Activated CD4-positive, alpha-beta memory T cell treated with anti-CD3 and anti-CD28 coated beads for 36 hours (primary cell): Measurements from ENCODE around the gene RDH12. TPM values are rescaled to one million over a fixed set of nuclear protein-coding genes. Genes with fewer than 3 reads are reported as not detected.
"Not testable (repeated sequence)": the region's sequence is repeated elsewhere in the genome, so short reads cannot be mapped to it uniquely, and the experiment has no call there.

ENCODE experiments used
- CTCF ChIA-PET: fragments of 350-600 bp; sonication (Branson Sonifier 250); formaldehyde crosslinking; loops from one replicate; lab custom pipeline; 2021; ENCODE audit warnings: antibody characterized with exemption, inconsistent platforms; lab: Charles Lee
- POLR2A ChIA-PET: fragments of 350-600 bp; sonication (Branson Sonifier 250); formaldehyde crosslinking; loops from one replicate; lab custom pipeline; 2021; ENCODE audit warnings: antibody characterized with exemption; lab: Charles Lee
- DNase-seq: peaks from one replicate; pipeline ENCODE4 v3.0.0-alpha.2; 2020
- H3K27ac Mint-ChIP-seq: one replicate; pipeline ENCODE4 v1.8.0; 2021; ENCODE audit warnings: mixed read lengths
- H3K27me3 Mint-ChIP-seq: one replicate; pipeline ENCODE4 v1.8.0; 2021; ENCODE audit warnings: mixed read lengths
- H3K36me3 Mint-ChIP-seq: one replicate; pipeline ENCODE4 v1.8.0; 2021; ENCODE audit warnings: mixed read lengths
- H3K4me1 Mint-ChIP-seq: one replicate; pipeline ENCODE4 v1.8.0; 2021; ENCODE audit warnings: low read depth, mixed read lengths
- H3K4me3 Mint-ChIP-seq: one replicate; pipeline ENCODE4 v1.8.0; 2021; ENCODE audit warnings: mild to moderate bottlenecking, mixed read lengths
- H3K9me3 Mint-ChIP-seq: one replicate; pipeline ENCODE4 v1.8.0; 2021; ENCODE audit warnings: mixed read lengths
- intact Hi-C: fragments of 100-400 bp; cut with micrococcal nuclease; formaldehyde crosslinking; loops from one replicate; pipeline ENCODE4 v1.15.1; 2023
- total RNA-seq, 2 experiments: library from RNA; stranded (reverse); gene quantifications; one replicate each; pipeline ENCODE4 v1.2.3, GENCODE V29; 2021

The RDH12 gene
- not detected for total RNA-seq

DNA sequence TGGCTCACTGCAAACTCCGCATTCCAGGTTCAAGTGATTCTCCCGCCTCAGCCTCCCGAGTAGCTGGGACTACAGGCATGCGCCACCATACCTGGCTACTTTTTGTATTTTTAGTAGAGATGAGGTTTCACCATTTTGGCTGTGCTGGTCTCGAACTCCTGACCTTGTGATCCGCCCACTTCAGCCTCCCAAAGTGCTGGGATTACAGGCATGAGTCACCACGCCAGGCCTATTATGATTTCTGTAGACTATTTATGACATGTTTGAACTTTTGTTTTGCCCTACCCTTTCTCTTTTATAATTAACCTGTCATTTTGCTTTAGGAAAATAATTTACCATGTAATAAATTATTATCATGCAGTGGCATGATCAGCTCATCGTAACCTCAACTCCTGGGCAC is at the start of gene RDH12:
Gene RDH12, plus strand, starts transcription at position 395 of the 400 bp plus-strand sequence. CDS start 20,757 bp downstream, outside the sequence.
- H3K27ac Mint-ChIP-seq, H3K4me3 Mint-ChIP-seq, DNase-seq, H3K9me3 Mint-ChIP-seq, H3K27me3 Mint-ChIP-seq, H3K36me3 Mint-ChIP-seq, POLR2A ChIA-PET, H3K4me1 Mint-ChIP-seq: not testable (repeated sequence)
- intact Hi-C loops = loop anchor here (5.0 kb wide), 2 partner anchors 34 to 274 kb away; no protein-coding TSS in a partner anchor
- CTCF ChIA-PET = interaction anchor here (0.9 to 4.1 kb wide), 7 partner anchors 33 to 174 kb away, joined by 3 to 99 read pairs (median 3); no protein-coding TSS in a partner anchor

GRCh38 chr14:67652189-67652588 is 49.5 kb upstream of the RDH12 start:
- no peak for DNase-seq
- ChIA-PET POLR2A (interaction anchor here (1.4 kb wide), 1 partner anchor 8 kb away, joined by 3 read pairs; no protein-coding TSS in a partner anchor), CTCF (interaction anchor here (0.6 to 1.3 kb wide), 3 partner anchors 9 to 225 kb away, joined by 3 to 4 read pairs (median 3); no protein-coding TSS in a partner anchor)
- Mint-ChIP-seq H3K36me3 (peaks cover 38% of the 10 kb centered on the region), H3K4me3 (no peak overlapping the region), H3K27me3 (no peaks in the 10 kb centered on the region), H3K27ac (no peak overlapping the region), H3K4me1 (no peaks in the 10 kb centered on the region), H3K9me3 (no peaks in the 10 kb centered on the region)
- intact Hi-C loops = no loop called here

GRCh38 chr14:67653651-67654280 is 47.9 kb upstream of the RDH12 start:
- Mint-ChIP-seq H3K4me1 (no peaks in the 10 kb centered on the region), H3K4me3 (no peak overlapping the region), H3K9me3 (no peaks in the 10 kb centered on the region), H3K27me3 (no peaks in the 10 kb centered on the region), H3K36me3 (peaks cover 45% of the 10 kb centered on the region), H3K27ac (no peak overlapping the region)
- intact Hi-C loops = no loop called here
- POLR2A ChIA-PET = interaction anchor here (0.7 to 1.4 kb wide), 2 partner anchors 9 to 40 kb away, joined by 3 to 4 read pairs; no protein-coding TSS in a partner anchor
- no peak for DNase-seq
- CTCF ChIA-PET = interaction anchor here (0.8 to 1.4 kb wide), 3 partner anchors 35 to 226 kb away, joined by 3 to 4 read pairs (median 3); no protein-coding TSS in a partner anchor

- ChIA-PET POLR2A (interaction anchor here (0.6 to 0.7 kb wide), 2 partner anchors 32 to 422 kb away, joined by 3 read pairs; partner anchors contain the start of gene RDH11), CTCF (interaction anchor here (1.4 to 8.0 kb wide), 5 partner anchors 11 to 137 kb away, joined by 3 to 92 read pairs (median 45); partner anchors contain the start of gene ARG2)
- no peak overlapping the region for H3K4me3 Mint-ChIP-seq
- H3K4me1 Mint-ChIP-seq = peaks cover 30% of the 10 kb centered on the region
- peaks cover 6% of the 10 kb centered on the region for H3K36me3 Mint-ChIP-seq
- intact Hi-C loops = no loop called here
- H3K9me3 Mint-ChIP-seq = no peaks in the 10 kb centered on the region
- no peak overlapping the region for H3K27ac Mint-ChIP-seq
- DNase-seq = no peak
- H3K27me3 Mint-ChIP-seq = no peaks in the 10 kb centered on the region
Observed at GRCh38 chr14:67663633-67664032, 38.1 kb upstream of the RDH12 start.

DNA sequence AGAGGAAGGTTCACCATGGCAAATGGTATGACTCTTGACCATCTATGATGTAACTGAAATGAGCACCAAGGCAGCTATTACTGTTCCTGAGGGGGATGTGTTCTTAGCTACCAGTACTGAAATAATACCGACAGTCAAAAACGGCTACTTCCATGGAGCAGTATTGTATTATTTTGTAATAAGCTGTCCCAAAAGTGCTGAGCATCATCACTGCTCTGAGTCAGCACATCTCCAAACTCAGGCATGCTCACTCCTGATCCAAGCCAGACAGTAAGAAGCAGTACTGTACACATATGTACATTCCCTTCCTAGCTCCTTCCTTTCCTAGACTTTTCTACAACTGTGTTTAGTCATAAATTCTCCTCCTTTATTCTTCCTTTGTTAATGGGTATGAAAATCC is 35.8 kb upstream of the RDH12 start:
- Mint-ChIP-seq H3K36me3 (peaks cover under 1% of the 10 kb centered on the region), H3K27ac (no peak overlapping the region), H3K4me1 (peaks cover 48% of the 10 kb centered on the region), H3K27me3 (no peaks in the 10 kb centered on the region), H3K4me3 (no peak overlapping the region), H3K9me3 (no peaks in the 10 kb centered on the region)
- intact Hi-C loops = loop anchor here (2.0 to 5.0 kb wide), 3 partner anchors 23 to 69 kb away; partner anchors contain the start of gene RDH12
- ChIA-PET POLR2A (no interaction called here), CTCF (interaction anchor here (1.2 to 8.0 kb wide), 8 partner anchors 9 to 239 kb away, joined by 3 to 92 read pairs (median 13); partner anchors contain the start of gene ARG2)
- DNase-seq = no peak

DNA sequence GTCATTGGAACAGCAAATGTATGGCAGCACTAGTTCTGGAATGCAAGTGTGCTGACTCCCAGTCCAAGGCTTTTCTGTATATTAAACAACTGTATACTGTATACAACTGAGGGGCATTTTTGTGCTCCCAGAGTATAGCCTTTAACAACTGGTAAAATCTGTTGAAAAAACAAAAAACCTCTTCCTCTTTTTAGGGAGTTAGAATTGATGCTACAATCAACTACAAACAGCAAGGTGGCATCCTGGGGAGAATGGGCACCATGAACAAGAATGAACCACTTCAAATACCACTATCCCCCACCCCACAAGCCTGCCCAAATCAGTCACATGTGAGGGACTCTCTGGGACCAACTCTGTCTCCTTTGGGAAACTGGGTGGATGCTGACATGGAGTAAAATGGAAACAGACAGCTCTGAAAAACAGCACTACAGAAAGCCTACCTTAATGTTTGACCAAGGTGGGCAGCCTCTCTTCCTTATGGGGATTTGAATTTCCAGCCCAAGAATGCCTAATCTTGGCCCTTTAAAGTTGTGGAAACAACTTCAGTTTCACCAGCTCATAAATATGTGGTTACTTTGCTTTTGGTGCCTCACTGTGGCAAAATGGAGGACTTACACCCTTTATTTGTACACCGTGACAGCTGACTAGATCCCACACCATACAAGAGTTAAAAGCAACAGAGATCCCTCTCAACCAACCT is 34.8 kb upstream of the RDH12 start:
- Mint-ChIP-seq H3K4me3 (no peak overlapping the region), H3K27ac (no peak overlapping the region), H3K9me3 (no peaks in the 10 kb centered on the region), H3K4me1 (peaks cover 56% of the 10 kb centered on the region), H3K36me3 (no peaks in the 10 kb centered on the region), H3K27me3 (no peaks in the 10 kb centered on the region)
- POLR2A ChIA-PET = no interaction called here
- CTCF ChIA-PET = interaction anchor here (0.6 to 8.0 kb wide), 21 partner anchors 10 to 1308 kb away, joined by 3 to 92 read pairs (median 5); partner anchors contain the start of genes ARG2, PIGH and RDH11
- DNase-seq = peak; percentile 20
- intact Hi-C loops = loop anchor here (1.0 to 5.0 kb wide), 5 partner anchors 24 to 83 kb away; partner anchors contain the start of genes ARG2 and RDH12

GRCh38 chr14:67668559-67668958 is 33.1 kb upstream of the RDH12 start:
- intact Hi-C loops = loop anchor here (5.0 kb wide), 2 partner anchors 34 to 71 kb away; partner anchors contain the start of gene RDH12
- Mint-ChIP-seq H3K4me1 (peaks cover 67% of the 10 kb centered on the region), H3K36me3 (no peaks in the 10 kb centered on the region), H3K4me3 (no peak overlapping the region), H3K27ac (no peak overlapping the region), H3K9me3 (no peaks in the 10 kb centered on the region), H3K27me3 (no peaks in the 10 kb centered on the region)
- DNase-seq = peak; percentile 25
- POLR2A ChIA-PET = interaction anchor here (0.7 kb wide), 1 partner anchor 36 kb away, joined by 3 read pairs; no protein-coding TSS in a partner anchor
- CTCF ChIA-PET = interaction anchor here (0.5 to 8.0 kb wide), 13 partner anchors 8 to 309 kb away, joined by 3 to 92 read pairs (median 6); partner anchors contain the start of genes ARG2, ATP6V1D, PIGH and RDH11

GRCh38 chr14:67673451-67673850 is 28.2 kb upstream of the RDH12 start:
- intact Hi-C loops = no loop called here
- CTCF ChIA-PET = interaction anchor here (0.7 to 3.4 kb wide), 6 partner anchors 19 to 253 kb away, joined by 3 to 17 read pairs (median 4); partner anchors contain the start of genes ARG2 and PIGH
- DNase-seq = no peak
- H3K36me3 Mint-ChIP-seq = peaks cover 12% of the 10 kb centered on the region
- H3K9me3 Mint-ChIP-seq = no peaks in the 10 kb centered on the region
- peaks cover 53% of the 10 kb centered on the region for H3K4me1 Mint-ChIP-seq
- POLR2A ChIA-PET = interaction anchor here (1.5 kb wide), 1 partner anchor 22 kb away, joined by 10 read pairs; the partner anchor contains the start of gene RDH11
- H3K27ac Mint-ChIP-seq = no peak overlapping the region
- H3K27me3 Mint-ChIP-seq = no peaks in the 10 kb centered on the region
- peak overlapping the region; percentile 86 for H3K4me3 Mint-ChIP-seq

DNA sequence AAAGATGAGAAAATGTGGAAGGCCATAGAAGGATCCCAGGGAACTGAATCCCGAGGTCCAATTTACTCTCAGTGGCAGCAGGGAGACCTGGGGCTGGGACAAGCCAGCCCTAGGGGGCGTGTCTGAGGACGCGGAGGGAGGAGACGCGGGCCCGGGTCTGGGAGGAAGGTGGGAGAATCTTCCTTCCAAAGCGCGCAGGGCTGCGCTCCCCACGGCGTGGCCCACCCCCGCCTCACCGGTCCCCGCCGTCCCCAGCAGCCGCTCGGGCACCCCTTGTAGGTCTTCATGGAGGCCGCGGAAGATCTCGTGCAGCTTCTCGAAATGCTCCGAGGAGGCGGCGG is 27.6 kb upstream of the RDH12 start:
- Mint-ChIP-seq H3K27ac (peak overlapping the region; percentile 66), H3K9me3 (no peaks in the 10 kb centered on the region), H3K4me3 (peak overlapping the region; percentile 86), H3K4me1 (peaks cover 47% of the 10 kb centered on the region), H3K36me3 (peaks cover 12% of the 10 kb centered on the region), H3K27me3 (no peaks in the 10 kb centered on the region)
- peak; percentile 71 for DNase-seq
- ChIA-PET CTCF (interaction anchor here (0.7 to 3.4 kb wide), 5 partner anchors 19 to 89 kb away, joined by 3 to 17 read pairs (median 3); partner anchors contain the start of genes ARG2 and PIGH), POLR2A (interaction anchor here (1.5 kb wide), 1 partner anchor 21 kb away, joined by 10 read pairs; the partner anchor contains the start of gene RDH11)
- intact Hi-C loops = loop anchor here (1.0 kb wide), 1 partner anchor 21 kb away; the partner anchor contains the start of gene RDH11

DNA sequence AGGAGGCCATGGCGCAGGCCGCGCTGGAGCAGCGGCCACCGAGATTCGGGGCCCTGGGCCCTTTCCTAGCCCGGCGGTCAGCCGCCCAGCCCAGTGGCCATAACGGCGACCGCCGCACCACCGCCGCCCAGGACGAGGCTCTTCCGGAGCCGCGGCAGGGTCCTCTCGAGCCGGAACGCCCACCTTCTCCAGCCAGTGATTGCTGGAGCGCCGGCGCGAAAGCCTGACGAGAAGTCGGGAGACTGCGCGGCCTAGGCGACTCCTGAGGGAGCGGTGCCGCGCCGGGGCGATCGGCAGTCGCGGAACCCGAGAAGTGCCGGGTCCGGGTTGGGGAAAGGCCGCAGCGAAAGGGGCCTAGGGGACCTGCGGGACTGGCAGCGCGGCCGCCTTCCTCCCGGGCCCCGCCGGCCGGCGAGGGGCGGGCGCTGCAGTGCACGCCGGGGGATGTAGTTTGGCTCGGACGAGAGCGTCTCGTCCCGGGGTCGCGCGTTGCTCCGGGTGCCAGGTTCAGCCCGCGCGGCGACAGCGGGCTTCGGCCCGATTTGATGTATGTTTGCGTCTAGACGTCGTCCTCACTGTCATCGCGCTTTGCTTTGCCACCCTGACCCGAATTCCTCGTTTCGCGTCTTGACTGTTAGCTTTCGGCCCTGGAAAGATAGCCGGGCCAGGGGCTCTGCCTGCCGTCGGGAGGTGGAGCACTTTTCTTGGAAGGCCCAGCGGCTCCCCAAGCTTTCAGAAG is 27.0 kb upstream of the RDH12 start, which contains the start of gene VTI1B:
Gene VTI1B, minus strand, starts transcription at position 153 of the 739 bp plus-strand sequence. Its CDS starts 143 bp downstream, at position 10.
- POLR2A ChIA-PET = interaction anchor here (0.9 to 1.5 kb wide), 5 partner anchors 18 to 315 kb away, joined by 3 to 10 read pairs (median 5); partner anchors contain the start of genes ATP6V1D, EIF2S1 and RDH11
- peak within 1 kb of the TSS; percentile 86 for H3K4me3 Mint-ChIP-seq
- H3K36me3 Mint-ChIP-seq = peaks cover 13% of the 10 kb centered on the region
- no peaks in the 10 kb centered on the region for H3K27me3 Mint-ChIP-seq
- H3K27ac Mint-ChIP-seq = peak within 1 kb of the TSS; percentile 83
- H3K9me3 Mint-ChIP-seq = no peaks in the 10 kb centered on the region
- DNase-seq = peak; percentile 79
- CTCF ChIA-PET = interaction anchor here (0.7 to 3.4 kb wide), 7 partner anchors 19 to 1142 kb away, joined by 3 to 17 read pairs (median 3); partner anchors contain the start of genes ARG2 and PIGH
- peaks cover 42% of the 10 kb centered on the region for H3K4me1 Mint-ChIP-seq
- intact Hi-C loops = loop anchor here (1.0 kb wide), 1 partner anchor 21 kb away; the partner anchor contains the start of gene RDH11
